NCI-H1092 treated with DMSO at 0.1 percent for 48 hours (cell line): ENCODE data around the gene PRSS38.

Experiments used
- DNase-seq: peaks from one replicate; lab custom pipeline; 2025; lab: John Stamatoyannopoulos, UW

PRSS38 gene

DNA sequence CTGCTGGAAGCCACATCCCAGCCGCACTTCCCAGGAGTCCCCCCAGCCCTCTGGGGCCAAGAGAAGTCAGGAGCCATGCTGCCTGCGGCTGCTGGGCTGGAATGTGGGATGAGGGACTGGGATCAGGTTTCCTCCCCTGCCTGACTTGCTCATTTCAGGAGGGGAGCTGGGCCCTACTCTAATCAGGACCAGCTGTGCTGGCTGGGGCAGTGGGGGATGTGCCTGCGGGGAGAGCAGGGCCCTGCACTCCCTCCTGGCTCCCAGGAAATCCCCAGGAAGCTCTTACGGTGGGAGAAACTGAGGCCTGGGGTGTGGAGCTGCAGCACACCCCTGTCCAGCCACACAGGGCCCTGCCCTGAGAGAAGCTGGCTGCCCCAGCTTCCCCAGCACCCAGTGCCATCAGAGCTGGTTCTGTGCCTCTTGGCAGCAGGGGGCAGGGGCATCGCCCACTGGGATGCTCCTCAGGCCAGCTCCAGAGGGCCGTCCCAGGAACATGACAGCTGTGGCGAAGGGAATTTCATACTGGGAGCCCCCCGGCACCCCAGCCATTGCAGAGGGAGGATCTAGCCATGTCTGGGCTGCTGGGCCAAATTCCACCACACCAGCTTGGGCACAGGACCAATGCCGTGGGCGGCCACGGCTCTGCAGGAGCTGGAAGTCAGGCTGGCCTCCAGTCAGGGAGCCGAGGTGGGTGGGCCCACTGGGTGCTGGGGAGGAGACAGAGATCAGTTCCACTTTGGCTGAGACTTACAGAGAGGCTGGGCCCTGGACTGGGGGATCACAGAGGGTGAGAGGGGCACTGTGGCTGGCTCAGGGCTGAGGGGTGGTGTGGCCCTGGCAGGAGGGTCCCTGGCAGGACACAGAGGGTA lies 21.3 kb upstream of the PRSS38 start:
- no peak for DNase-seq

- DNase-seq, result no peak
These were observed 20.7 kb upstream of the PRSS38 start for GRCh38 chr1:227794817-227795192.

GRCh38 chr1:227795732-227796131 lies 19.7 kb upstream of the PRSS38 start:
- DNase-seq, result no peak

DNA sequence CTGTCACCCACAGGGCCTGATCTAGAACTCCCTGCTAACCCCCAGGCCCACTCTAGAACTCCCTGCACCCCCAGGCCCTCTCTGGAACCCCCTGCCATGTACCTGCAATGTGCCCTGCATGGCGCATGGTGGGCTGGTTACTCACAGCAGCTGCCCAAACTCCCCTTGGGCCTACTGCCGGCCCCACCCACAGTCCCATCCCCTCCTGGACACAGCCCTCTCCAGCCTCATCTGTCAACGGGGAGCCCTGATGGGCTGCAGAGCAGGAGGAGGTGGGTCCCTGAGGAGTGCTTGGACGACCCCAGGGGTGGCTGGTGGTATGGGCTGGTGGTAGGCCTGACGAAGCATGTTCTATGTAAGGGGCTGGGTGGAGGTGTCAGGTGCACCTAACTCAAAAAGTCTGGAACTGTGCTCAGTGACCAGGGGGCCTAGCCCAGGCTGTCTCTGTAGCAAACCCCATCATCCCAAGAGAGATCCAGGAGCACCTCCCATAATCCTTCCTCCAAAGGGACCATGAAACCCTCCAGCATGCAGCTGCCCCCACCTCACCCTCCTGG lies 19.0 kb upstream of the PRSS38 start:
- no peak for DNase-seq

- no peak for DNase-seq
These were observed 18.3 kb upstream of the PRSS38 start for GRCh38 chr1:227797144-227797543.

- DNase-seq, result no peak
These were observed 17.9 kb upstream of the PRSS38 start for GRCh38 chr1:227797625-227798024.

- no peak for DNase-seq
These were observed 17.2 kb upstream of the PRSS38 start for GRCh38 chr1:227798078-227798802.

- no peak for DNase-seq
These were observed 15.7 kb upstream of the PRSS38 start for GRCh38 chr1:227799756-227800155.

GRCh38 chr1:227803933-227804332 lies 11.5 kb upstream of the PRSS38 start:
- DNase-seq, result no peak

DNA sequence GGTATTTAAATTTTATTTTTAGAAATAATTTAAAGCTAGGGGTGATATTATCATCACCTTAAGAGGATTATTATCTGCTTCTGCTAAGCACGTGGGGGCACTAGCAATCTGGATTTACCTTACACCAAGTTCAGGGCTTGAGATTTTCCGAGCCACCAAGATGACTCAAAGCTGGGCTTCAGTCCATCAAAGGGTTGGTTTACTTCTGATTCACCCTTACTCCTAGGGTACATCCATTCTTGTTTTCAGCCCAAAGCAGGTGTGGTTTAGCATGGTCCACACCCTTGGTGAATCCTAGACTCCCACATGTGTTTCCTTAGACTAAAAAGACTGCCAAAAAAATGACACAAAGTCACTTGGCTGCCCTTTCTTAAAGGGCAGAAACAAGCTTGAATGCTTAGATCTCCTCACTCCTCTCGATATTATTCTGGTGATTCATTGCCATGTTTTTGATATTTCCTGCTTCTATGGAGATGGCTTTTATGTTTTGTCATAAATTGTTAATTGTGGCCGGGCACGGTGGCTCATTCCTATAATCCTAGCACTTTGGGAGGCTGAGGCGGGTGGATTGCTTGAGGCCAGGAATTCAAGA lies 9.8 kb upstream of the PRSS38 start:
- DNase-seq, result no peak

DNA sequence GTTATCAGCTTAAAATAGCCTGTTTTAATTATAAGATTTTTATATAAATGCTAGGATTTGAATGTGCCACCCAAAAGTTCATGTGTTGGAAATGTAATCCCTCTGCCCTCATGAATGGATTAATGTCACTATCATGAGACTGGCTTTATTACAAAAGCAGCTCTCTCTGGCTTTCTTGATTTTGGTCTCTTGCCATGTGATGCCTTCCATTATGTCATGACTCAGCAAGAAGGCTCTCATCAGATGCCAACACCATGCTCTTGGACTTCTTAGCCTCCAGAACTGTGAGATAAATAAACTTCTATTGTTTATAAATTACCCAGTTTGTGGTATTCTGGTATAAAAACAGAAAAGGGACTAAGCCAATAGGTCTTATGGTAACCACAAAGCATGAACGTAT lies 6.9 kb upstream of the PRSS38 start:
- no peak for DNase-seq

DNA sequence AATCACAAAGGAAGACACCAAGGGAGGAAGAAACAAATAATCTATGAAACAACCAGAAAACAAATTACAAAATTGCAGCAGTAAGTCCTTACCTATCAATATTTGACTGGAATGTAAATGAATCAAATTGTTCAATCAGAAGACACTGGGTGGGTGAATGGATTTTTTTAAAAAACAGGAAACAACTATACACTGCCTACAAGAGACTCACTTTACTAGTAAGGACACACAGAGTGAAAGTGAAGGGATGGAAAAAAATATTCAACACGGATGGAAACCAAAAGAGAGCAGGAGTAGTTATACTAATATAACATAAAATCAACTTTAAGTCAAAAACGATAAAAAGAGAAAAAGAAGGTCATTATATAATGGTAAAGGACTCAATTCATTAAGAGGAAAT lies 6.4 kb upstream of the PRSS38 start:
- DNase-seq, result no peak

GRCh38 chr1:227813962-227814361 lies 1.5 kb upstream of the PRSS38 start:
- DNase-seq, result no peak

DNA sequence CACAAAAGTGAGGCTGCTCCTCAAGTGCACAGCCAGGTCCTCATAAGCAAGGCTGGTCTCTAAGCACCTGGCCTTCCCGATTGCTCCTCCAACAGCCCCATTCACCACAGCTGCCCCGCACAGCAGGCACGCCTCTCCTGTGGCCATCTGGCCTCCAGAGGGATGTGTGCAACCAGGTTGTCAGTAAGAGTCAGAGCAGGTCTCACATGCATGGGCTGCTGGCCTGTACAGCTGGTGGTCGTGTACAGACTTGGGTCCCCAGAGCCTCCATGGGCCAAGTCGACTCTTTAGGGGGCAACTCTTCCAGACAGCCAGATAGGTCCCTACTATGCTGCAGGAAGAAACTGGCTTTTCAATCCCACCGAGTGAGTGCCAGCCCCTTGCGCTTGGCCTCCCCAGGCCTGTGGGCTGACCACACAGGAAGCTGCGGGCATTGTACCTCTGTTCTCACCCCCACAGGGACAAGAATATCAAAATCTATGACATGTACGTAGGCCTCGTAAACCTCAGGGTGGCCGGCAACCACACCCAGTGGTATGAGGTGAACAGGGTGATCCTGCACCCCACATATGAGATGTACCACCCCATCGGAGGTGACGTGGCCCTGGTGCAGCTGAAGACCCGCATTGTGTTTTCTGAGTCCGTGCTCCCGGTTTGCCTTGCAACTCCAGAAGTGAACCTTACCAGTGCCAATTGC lies 1.4 kb downstream of the PRSS38 start:
- DNase-seq, result no peak

GRCh38 chr1:227823537-227823936 lies 8.1 kb downstream of the PRSS38 start:
- no peak for DNase-seq

DNA sequence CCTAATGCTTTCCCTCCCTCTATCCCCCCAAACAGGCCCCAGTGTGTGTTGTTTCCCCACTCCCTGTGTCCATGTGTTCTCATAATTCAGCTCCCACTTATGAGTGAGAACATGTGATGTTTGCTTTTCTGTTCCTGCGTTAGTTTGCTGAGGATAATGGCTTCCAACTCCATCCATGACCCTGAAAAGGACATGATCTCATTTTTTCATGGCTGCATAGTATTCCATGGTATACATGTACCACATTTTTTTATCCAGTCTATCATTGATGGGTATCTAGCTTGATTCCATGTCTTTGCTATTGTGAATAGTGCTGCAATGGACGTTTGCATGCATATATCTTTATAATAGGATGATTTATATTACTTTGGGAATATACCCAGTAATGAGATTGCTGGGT lies 8.7 kb downstream of the PRSS38 start:
- no peak for DNase-seq

- DNase-seq, result no peak
These were observed 13.3 kb downstream of the PRSS38 start for GRCh38 chr1:227828786-227829185.

DNA sequence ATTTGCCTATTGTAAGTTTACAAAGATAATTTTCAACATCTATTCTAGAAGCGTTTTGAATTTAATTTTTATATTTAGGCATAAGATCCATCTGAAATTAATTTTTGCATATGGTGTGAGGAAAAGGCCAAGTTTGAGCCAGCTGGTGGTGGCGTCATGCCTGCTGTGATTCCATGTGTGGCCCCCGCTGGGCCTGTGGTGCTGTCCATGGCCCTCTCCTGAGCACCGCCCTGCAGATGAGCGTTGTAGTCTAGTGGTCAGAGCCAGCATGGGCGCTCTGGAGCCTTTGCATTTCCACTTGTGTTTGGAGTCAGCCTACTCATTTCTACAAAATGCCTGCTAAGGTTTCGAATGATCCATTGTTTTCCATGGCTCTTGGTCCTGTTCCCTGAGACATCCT lies 22.7 kb downstream of the PRSS38 start:
- DNase-seq, result no peak

GRCh38 chr1:227841096-227841495 lies 25.6 kb downstream of the PRSS38 start:
- no peak for DNase-seq

GRCh38 chr1:227844320-227845146 lies 29.1 kb downstream of the PRSS38 start:
- DNase-seq, result no peak

- no peak for DNase-seq
These were observed 29.6 kb downstream of the PRSS38 start for GRCh38 chr1:227845147-227845458.
